GM21390 (cell line): ENCODE measurements around the gene FMN1.
"Not testable (repeated sequence)": the region's sequence is repeated elsewhere in the genome, so short reads cannot be mapped to it uniquely, and the experiment has no call there.

Experiments used
- ATAC-seq: cut with Tn5 transposase; IDR thresholded peaks from one replicate; pipeline ENCODE4 v1.9.1; 2021; ENCODE audit not compliant: unreplicated experiment

The FMN1 gene

GRCh38 chr15:33098094-33099058 is 96.1 kb downstream of the FMN1 start:
- ATAC-seq, result no peak

GRCh38 chr15:33096134-33096533 is 98.4 kb downstream of the FMN1 start:
- no peak for ATAC-seq

- ATAC-seq, result no peak
These were observed 98.9 kb downstream of the FMN1 start for GRCh38 chr15:33095641-33096040.

DNA sequence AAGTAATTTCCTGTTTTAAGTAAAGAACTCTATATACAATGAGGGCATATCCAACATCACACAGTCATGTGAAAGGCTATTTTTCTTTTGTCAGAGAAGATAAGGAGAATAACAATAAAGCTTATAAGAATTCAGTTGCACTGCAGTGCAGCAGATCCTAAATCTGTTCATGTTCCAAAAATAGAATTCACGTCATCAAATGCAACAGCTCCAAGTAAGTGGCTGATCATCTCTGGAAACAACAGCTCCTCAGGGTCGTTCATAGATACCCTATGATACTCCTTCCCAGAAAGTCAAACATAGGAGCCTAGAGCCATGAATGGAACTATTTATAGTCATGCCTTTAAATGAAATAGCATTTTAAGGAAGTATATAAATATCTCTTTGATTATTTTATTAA is 100.2 kb downstream of the FMN1 start:
- no peak for ATAC-seq

DNA sequence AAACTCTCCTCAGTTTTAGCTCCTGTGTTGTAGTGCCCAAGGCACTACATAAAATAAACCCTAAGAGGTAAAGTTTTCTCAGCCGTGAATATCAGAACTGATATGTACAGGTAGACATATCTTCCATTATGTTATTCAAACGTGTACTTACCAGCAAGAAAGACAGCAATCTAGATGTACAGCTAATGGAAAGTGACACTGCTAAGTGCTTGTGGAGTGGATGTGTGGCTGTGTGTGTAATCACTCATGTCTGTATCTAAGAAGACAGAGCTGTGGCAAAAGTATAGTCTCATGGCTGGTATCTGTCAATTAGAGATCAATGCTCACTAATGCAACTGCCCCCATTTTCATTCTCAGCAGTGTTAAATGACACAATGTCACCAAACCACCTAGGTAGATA is 101.3 kb downstream of the FMN1 start:
- ATAC-seq, result no peak

DNA sequence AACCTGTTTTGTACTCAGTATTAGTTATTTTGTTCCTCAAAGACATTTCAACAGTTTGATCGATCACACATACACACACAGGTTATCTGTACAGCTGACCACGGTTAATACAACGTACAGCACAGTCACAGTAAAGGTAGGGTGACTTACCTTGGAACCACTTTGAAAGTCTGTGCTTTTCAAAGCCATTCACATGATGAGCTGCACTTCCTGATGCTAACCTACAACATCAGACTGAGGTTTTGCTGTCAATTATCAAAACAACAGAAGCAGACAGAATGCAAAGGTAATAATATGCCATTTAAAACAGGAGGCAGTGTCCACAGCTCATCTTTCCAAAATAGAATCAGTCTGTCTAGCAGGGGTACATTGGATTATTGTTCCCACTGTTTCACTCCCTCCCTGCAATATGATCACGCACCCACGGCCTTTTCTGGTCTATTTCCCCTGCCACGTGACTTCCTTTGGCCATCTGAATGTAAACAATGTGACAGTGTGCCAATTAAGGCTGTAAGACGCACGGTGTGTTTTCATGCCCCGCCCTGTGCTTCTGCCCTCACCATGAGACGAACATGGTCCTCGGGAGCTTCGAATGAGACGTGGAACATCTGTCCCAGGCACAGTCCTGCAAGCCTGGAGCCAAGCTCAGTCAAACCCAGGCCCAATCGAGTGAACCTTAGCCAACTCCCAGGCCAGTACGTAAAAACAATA is 102.4 kb downstream of the FMN1 start:
- ATAC-seq, result no peak

GRCh38 chr15:33089878-33090757 is 104.4 kb downstream of the FMN1 start:
- no peak for ATAC-seq

DNA sequence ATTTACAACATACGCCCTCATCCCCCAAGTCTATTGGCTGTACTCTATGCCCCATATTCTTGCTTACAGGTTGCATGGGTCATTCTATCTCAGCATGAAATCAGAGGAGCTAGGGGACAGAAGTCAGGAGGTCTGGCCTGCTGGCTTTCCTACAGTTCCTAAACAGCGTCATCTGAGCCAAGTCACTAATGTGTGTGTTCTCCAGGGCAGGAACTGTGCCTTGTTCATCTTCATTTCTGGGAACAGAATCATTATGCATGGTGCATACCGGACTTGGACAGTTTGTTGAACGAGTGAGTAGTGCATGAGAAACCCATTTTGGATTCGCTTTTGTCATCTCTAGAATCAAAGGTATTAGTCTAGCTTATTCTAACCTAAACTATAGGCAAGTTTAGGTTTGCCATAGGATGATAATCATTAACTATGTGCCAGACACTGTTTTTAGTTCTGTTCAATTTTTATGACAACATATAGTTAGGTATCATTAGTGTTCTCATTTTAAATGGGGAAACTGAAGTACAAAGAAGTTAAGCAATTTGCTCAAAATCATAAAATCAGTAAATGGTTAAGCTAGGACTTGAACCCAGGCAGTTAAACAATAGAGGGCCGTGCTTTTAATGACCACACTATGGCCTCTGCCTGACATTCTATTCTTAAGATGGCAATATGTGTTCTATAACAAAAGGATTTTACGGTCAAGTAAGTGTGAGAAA is 105.2 kb downstream of the FMN1 start:
- no peak for ATAC-seq

DNA sequence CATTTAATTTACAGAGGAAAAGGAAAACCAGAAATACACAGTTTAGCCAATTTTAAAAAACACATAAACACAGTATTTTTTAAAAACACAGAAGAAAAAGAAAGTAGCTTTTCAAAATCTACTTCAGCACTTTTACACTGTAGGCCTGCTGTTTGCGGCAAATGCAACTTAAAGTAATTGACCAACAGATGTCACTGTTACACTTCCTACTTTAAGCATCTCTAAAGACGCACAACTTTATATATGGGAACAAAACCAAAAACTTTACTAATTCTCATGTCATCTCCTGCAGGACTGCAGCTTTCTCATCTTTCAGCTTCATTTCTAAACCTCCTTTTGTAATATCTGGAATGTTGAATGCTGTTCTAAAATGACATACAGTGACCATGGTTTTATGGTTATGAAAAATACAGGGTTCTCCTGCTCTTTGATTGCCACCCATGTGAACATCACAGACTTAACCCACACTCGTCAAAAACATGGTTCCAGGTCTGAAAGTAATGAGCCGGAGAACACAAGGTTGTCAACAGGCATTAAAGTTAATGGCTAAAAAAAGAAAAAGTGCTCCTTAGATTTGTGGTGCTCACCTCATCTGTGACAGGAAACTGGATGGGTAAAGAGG is 107.9 kb downstream of the FMN1 start:
- no peak for ATAC-seq

DNA sequence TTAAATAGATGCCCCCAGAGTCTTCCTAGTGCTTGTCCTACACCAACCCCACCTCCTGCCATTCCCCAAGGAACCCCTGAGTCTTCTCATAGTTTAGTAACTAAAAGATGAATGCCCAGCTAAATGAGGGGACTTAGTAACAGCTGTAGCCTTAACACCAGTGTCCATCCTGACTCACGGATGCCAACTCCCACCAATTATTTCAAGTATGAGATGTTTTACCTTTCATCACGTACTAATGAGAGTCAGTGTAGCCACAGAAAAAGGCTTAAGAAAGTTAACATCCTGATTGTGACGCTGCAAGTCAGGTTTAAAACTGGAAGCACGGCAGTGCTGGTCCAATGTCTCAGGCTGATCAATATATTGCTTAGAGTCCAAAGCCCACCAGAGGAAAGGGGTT is 109.9 kb downstream of the FMN1 start:
- no peak for ATAC-seq

- ATAC-seq, result no peak
These were observed 111.1 kb downstream of the FMN1 start for GRCh38 chr15:33083232-33084081.

GRCh38 chr15:33080006-33080405 is 114.5 kb downstream of the FMN1 start:
- no peak for ATAC-seq

GRCh38 chr15:33078607-33079006 is 115.9 kb downstream of the FMN1 start:
- ATAC-seq, result no peak

DNA sequence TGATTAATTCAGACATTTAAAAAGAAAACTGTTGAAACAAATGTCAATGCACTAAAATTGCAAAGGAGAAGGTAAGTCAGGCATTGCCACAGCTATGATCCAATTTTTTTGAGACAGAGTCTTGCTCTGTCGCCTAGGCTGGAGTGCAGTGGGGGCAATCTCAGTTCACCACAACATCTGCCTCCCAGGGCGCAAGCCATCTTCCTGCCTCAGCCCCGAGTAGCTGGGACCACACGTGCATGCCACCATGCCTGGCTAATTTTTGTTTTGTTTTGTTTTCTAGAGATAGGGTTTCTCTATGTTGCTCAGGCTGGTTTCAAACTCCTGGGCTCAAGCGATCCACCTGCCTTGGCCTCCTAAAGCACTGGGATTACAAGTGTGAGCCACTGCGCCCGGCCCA is 117.6 kb downstream of the FMN1 start:
- no peak for ATAC-seq

DNA sequence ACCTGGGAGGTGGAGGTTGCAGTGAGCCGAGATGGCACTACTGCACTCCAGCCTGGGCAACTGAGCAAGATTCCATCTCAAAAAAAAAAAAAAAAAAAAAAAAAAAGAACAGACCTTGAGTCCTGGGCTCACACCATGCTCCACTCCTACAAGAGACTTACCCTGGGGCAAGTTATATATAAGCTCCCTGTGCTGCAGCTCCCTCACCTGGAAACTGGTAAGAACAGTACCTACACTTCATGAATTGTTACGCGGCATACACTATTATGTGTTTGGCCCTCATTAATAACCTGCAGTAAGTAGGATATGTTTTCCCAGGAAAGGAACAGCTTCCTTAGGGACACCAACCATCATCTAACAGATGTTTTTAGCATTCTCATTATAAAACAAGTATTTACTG is 119.6 kb downstream of the FMN1 start:
- ATAC-seq, result no peak

GRCh38 chr15:33074212-33074611 is 120.3 kb downstream of the FMN1 start:
- ATAC-seq, result no peak

DNA sequence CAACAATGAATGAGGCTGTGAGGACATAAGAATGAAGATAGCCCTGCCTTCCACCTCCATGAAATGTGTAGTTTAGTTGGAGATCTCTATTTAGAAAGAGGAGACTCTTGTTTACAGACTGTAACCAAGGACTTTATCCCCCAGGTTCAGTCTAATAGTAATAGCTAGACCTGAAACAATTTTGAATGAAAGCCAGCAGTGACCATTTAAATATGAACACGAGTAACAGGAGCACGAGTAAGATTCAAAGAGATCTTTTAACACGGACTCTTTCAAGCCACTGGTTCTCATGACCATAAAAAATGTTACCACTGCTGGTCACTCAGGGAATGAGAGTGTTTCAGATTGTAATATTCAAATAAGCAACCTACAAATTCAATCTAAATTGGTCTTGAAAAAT is 123.1 kb downstream of the FMN1 start:
- ATAC-seq, result no peak

GRCh38 chr15:33069903-33070302 is 124.6 kb downstream of the FMN1 start:
- not testable (repeated sequence) for ATAC-seq

DNA sequence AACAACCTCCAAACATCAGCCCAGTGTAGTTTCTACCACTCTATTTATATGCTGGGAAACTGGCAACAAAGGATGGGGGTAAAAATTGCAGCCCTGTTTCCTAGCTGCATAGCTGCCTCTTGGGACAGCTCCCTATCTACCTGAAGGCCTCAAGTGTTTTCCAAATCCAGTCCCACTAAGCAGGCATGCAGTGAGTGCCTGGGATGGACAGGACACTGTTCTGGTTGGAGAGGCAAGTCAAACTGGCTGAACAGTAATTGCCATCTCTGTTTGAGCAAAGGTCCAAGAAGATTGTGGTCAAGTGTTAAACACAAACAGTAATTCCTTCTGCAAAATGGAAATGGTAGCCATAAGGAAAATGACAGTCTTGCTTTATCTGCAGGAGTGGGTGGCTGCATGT is 125.4 kb downstream of the FMN1 start:
- ATAC-seq, result no peak
